BLaER1 treated with 17β-estradiol and CSF1 and Interleukin-3, amounts not matched to agents 10 nM and 100 nM (cell line): ENCODE measurements around the gene MYADM.

Experiments used
- H3K27ac ChIP-seq, 11 experiments: shearing (Covaris generic); formaldehyde crosslinking; 2 replicates each; pipeline ENCODE4 v1.8.1; 2022
- H3K27me3 ChIP-seq, 11 experiments: shearing (Covaris generic); formaldehyde crosslinking; 2 replicates each; pipeline ENCODE4 v1.8.1; 2022
- H3K36me3 ChIP-seq, 11 experiments: shearing (Covaris generic); formaldehyde crosslinking; 2 replicates each; pipeline ENCODE4 v1.8.1; 2022
- H3K4me1 ChIP-seq, 10 experiments: shearing (Covaris generic); formaldehyde crosslinking; 2 replicates each; pipeline ENCODE4 v1.8.1; 2022
- H3K4me2 ChIP-seq, 11 experiments: shearing (Covaris generic); formaldehyde crosslinking; 2 replicates each; pipeline ENCODE4 v1.8.1; 2022
- H3K4me3 ChIP-seq, 10 experiments: shearing (Covaris generic); formaldehyde crosslinking; 2 replicates each; pipeline ENCODE4 v1.8.1; 2022
- H3K9ac ChIP-seq, 11 experiments: shearing (Covaris generic); formaldehyde crosslinking; 2 replicates each; pipeline ENCODE4 v1.8.1; 2022
- H3K9me3 ChIP-seq, 11 experiments: shearing (Covaris generic); formaldehyde crosslinking; replicated peaks in 1 of 11; 2 replicates each; pipeline ENCODE4 v1.8.1; 2022
- H4K20me1 ChIP-seq, 11 experiments: shearing (Covaris generic); formaldehyde crosslinking; 2 replicates each; pipeline ENCODE4 v1.8.1; 2022
- Cebpa-rat ChIP-seq, 11 experiments: shearing (Covaris generic); IDR thresholded peaks; 2 replicates each; pipeline ENCODE4 v1.8.1; 2022

The MYADM gene

GRCh38 chr19:53908935-53909415 lies 41.3 kb downstream of the MYADM start, which contains the start of gene CACNG7:
Gene CACNG7, plus strand, starts transcription at chr19:53909278. Its CDS starts 3,554 bp downstream, at chr19:53912832.
- Histone ChIP-seq H3K9ac (no peak within 1 kb of the TSS), H3K27me3 (peaks cover 87 to 98% (median 93%) of the 10 kb centered on the region in 11 experiments)

GRCh38 chr19:53909471-53910169 lies 41.9 kb downstream of the MYADM start:
- Histone ChIP-seq H3K36me3 (no peaks in the 10 kb centered on the region), H3K4me3 (no peak overlapping the region), H4K20me1 (peaks cover 0 to 34% (median 0%) of the 10 kb centered on the region in 11 experiments; a peak in 7 of 22 replicates), H3K27ac (no peak overlapping the region), H3K4me1 (peaks cover 0 to 36% (median 13%) of the 10 kb centered on the region in 10 experiments; a peak in 12 of 20 replicates), H3K9me3 (no peaks in the 10 kb centered on the region), H3K4me2 (no peak overlapping the region), H3K9ac (no peak overlapping the region), H3K27me3 (peaks cover 80 to 96% (median 89%) of the 10 kb centered on the region in 11 experiments)
- no peak for TF ChIP-seq Cebpa-rat (IDR thresholded peaks at IDR 0.05)

More at GRCh38 chr19:53908935-53909415, 41.3 kb downstream of the MYADM start, which contains the start of gene CACNG7:
- no peaks in the 10 kb centered on the region for H3K36me3 ChIP-seq
- TF ChIP-seq Cebpa-rat (IDR thresholded peaks at IDR 0.05) = no peak
- peaks cover 0 to 38% (median 13%) of the 10 kb centered on the region in 10 experiments; a peak in 12 of 20 replicates for H3K4me1 ChIP-seq
- no peak within 1 kb of the TSS for H3K27ac ChIP-seq
- no peaks in the 10 kb centered on the region for H3K9me3 ChIP-seq
- peaks cover 0 to 40% (median 0%) of the 10 kb centered on the region in 11 experiments; a peak in 7 of 22 replicates for H4K20me1 ChIP-seq
- 0 out of 20 replicates have a peak within 1 kb of the TSS, but pooled peaks of 1 of the 10 experiments have one; percentile 10 for H3K4me3 ChIP-seq
- peak within 1 kb of the TSS in 7 of 11 experiments; percentile 4 to 78 (median 35); a peak in 12 of 22 replicates for H3K4me2 ChIP-seq

- no peak overlapping the region for H3K27ac ChIP-seq
- no peak for TF ChIP-seq Cebpa-rat (IDR thresholded peaks at IDR 0.05)
- no peak overlapping the region for H3K4me3 ChIP-seq
- peaks cover 0 to 31% (median 13%) of the 10 kb centered on the region in 10 experiments; a peak in 12 of 20 replicates for H3K4me1 ChIP-seq
- H3K9ac ChIP-seq = no peak overlapping the region
- no peaks in the 10 kb centered on the region for H3K9me3 ChIP-seq
- peaks cover 75 to 92% (median 83%) of the 10 kb centered on the region in 11 experiments for H3K27me3 ChIP-seq
- no peaks in the 10 kb centered on the region for H3K36me3 ChIP-seq
- no peak overlapping the region for H3K4me2 ChIP-seq
- peaks cover 0 to 28% (median 0%) of the 10 kb centered on the region in 11 experiments; a peak in 7 of 22 replicates for H4K20me1 ChIP-seq
Measured at GRCh38 chr19:53910170-53910518, 42.5 kb downstream of the MYADM start.

GRCh38 chr19:53912653-53913052 lies 45.0 kb downstream of the MYADM start:
- H3K4me2 ChIP-seq = no peak overlapping the region
- peaks cover 55 to 71% (median 62%) of the 10 kb centered on the region in 11 experiments for H3K27me3 ChIP-seq
- H3K4me3 ChIP-seq = no peak overlapping the region

GRCh38 chr19:53915000-53915399 lies 47.3 kb downstream of the MYADM start:
- Histone ChIP-seq H3K27ac (no peak overlapping the region), H3K4me3 (no peak overlapping the region), H3K4me2 (no peak overlapping the region), H3K9me3 (no peaks in the 10 kb centered on the region), H3K4me1 (no peaks in the 10 kb centered on the region), H3K27me3 (peaks cover 32 to 48% (median 39%) of the 10 kb centered on the region in 11 experiments), H4K20me1 (no peaks in the 10 kb centered on the region; a peak in 2 of 22 replicates), H3K36me3 (no peaks in the 10 kb centered on the region), H3K9ac (no peak overlapping the region)
- TF ChIP-seq Cebpa-rat (IDR thresholded peaks at IDR 0.05) = no peak

More at GRCh38 chr19:53912653-53913052, 45.0 kb downstream of the MYADM start:
- H3K4me1 ChIP-seq = peaks cover 0 to 12% (median 6%) of the 10 kb centered on the region in 10 experiments; a peak in 12 of 20 replicates
- no peak overlapping the region for H3K9ac ChIP-seq
- peaks cover 0 to 15% (median 0%) of the 10 kb centered on the region in 11 experiments; a peak in 4 of 22 replicates for H4K20me1 ChIP-seq
- no peaks in the 10 kb centered on the region for H3K9me3 ChIP-seq
- no peak for TF ChIP-seq Cebpa-rat (IDR thresholded peaks at IDR 0.05)
- no peak overlapping the region for H3K27ac ChIP-seq
- no peaks in the 10 kb centered on the region for H3K36me3 ChIP-seq

GRCh38 chr19:53916004-53916403 lies 48.3 kb downstream of the MYADM start:
- Histone ChIP-seq H4K20me1 (no peaks in the 10 kb centered on the region; a peak in 1 of 22 replicates), H3K4me1 (no peaks in the 10 kb centered on the region), H3K9ac (no peak overlapping the region), H3K4me3 (no peak overlapping the region), H3K4me2 (no peak overlapping the region), H3K27ac (no peak overlapping the region), H3K36me3 (no peaks in the 10 kb centered on the region), H3K27me3 (peaks cover 22 to 38% (median 29%) of the 10 kb centered on the region in 11 experiments), H3K9me3 (no peaks in the 10 kb centered on the region; a peak in 2 of 22 replicates)
- TF ChIP-seq Cebpa-rat (IDR thresholded peaks at IDR 0.05) = no peak

- H3K4me1 ChIP-seq = no peaks in the 10 kb centered on the region
- no peak overlapping the region for H3K4me3 ChIP-seq
- no peak for TF ChIP-seq Cebpa-rat (IDR thresholded peaks at IDR 0.05)
Measured at GRCh38 chr19:53917356-53917755, 49.7 kb downstream of the MYADM start.

More at GRCh38 chr19:53917356-53917755, 49.7 kb downstream of the MYADM start:
- Histone ChIP-seq H3K36me3 (no peaks in the 10 kb centered on the region), H3K9me3 (peaks cover 0 to 12% (median 9%) of the 10 kb centered on the region in 11 experiments; a peak in 15 of 22 replicates), H3K27me3 (peaks cover 9 to 24% (median 16%) of the 10 kb centered on the region in 11 experiments; a peak in 21 of 22 replicates), H4K20me1 (no peaks in the 10 kb centered on the region), H3K27ac (no peak overlapping the region), H3K4me2 (no peak overlapping the region), H3K9ac (no peak overlapping the region)
